Lung (tissue), 12 donors: ENCODE measurements around the gene WDR46. TPM values are rescaled to one million over a fixed set of nuclear protein-coding genes. Genes with fewer than 3 reads are reported as not detected.

Experiments used
- ATAC-seq: fragments of 200-7000 bp; cut with Tn5 transposase; one replicate; pipeline ENCODE4 v1.9.1; 2020; ENCODE audit warnings: moderate number of reproducible peaks; ENCODE audit not compliant: insufficient read depth, low FRiP score
- DNase-seq, 3 donors: peaks; one replicate each; pipeline ENCODE4 v3.0.0-alpha.2; 2013 to 2017
- H3K27ac ChIP-seq, 2 donors: one replicate each; pipeline ENCODE4 v1.5.1; 2013; ENCODE audit warnings: mild to moderate bottlenecking in 2 of 2, moderate library complexity in 2 of 2, control low read depth in 1 of 2, inconsistent platforms in 1 of 2, low read depth in 1 of 2, low read length in 1 of 2
- H3K27me3 ChIP-seq, 3 donors: one replicate each; pipeline ENCODE4 v1.5.1; 2013; ENCODE audit warnings: low read length in 2 of 3; ENCODE audit not compliant: control insufficient read depth in 3 of 3, insufficient read depth in 3 of 3
- H3K36me3 ChIP-seq, 4 donors: one replicate each; pipeline ENCODE4 v1.5.1; 2013; ENCODE audit warnings: low read length in 4 of 4, mild to moderate bottlenecking in 1 of 4, moderate library complexity in 1 of 4; ENCODE audit not compliant: control insufficient read depth in 4 of 4, insufficient read depth in 4 of 4
- H3K4me1 ChIP-seq, 5 donors: one replicate each; pipeline ENCODE4 v1.5.1; 2013; ENCODE audit warnings: low read length in 5 of 5, mild to moderate bottlenecking in 2 of 5, moderate library complexity in 1 of 5; ENCODE audit not compliant: control insufficient read depth in 5 of 5, insufficient read depth in 5 of 5
- H3K4me3 ChIP-seq: one replicate; pipeline ENCODE4 v1.5.1; 2013; ENCODE audit warnings: mild to moderate bottlenecking, control low read depth, moderate library complexity
- H3K9ac ChIP-seq, 2 donors: one replicate each; pipeline ENCODE4 v1.5.1; 2013; ENCODE audit warnings: low read length in 2 of 2, control low read depth in 1 of 2; ENCODE audit not compliant: insufficient read depth in 1 of 2
- H3K9me3 ChIP-seq, 4 donors: one replicate each; pipeline ENCODE4 v1.5.1; 2013; ENCODE audit warnings: low read length in 3 of 4, mild to moderate bottlenecking in 1 of 4, moderate library complexity in 1 of 4; ENCODE audit not compliant: control insufficient read depth in 4 of 4, insufficient read depth in 3 of 4
- CTCF ChIP-seq: IDR thresholded peaks from 2 replicates; pipeline ENCODE4 v1.5.1; 2012; ENCODE audit warnings: mild to moderate bottlenecking; ENCODE audit errors: control extremely low read depth, extremely low read depth
- WGBS, 2 donors: extraction: QIAGEN DNeasy Blood & Tissue Kit; methylation state at CpG; one replicate each; pipeline ENCODE4 v1.1.7; 2013; 5-methylcytosine and 5-hydroxymethylcytosine counted together
- polyA plus RNA-seq, 2 donors: library from polyadenylated mRNA; stranded (reverse); fragments of 200-250 nt; gene quantifications; one replicate each; pipeline ENCODE4 v1.2.1, GENCODE V29; 2013
- total RNA-seq, 2 donors: library from RNA; depleted of rRNA in 1 of 2; stranded (reverse); fragments of >200 nt in 1 of 2; gene quantifications; one replicate each; pipeline ENCODE4 v1.2.1, GENCODE V29; 2014 to 2021
- donor health status: control.
- donor health status: control.
- donor health status: Bipolar disorder and iron deficiency.
- donor health status: healthy.
- donor health status: DM: yes; HTN: yes; CAD: no.

The WDR46 gene
- total and polyA plus RNA-seq, 4 donors: 26.3 to 48.0 (median 47.4) TPM

GRCh38 chr6:33314515-33314942 lies 25.5 kb upstream of the WDR46 start:
- H3K9ac ChIP-seq: peak overlapping the region in 1 of 2 donors; percentile 73
- peaks cover 4 to 32% (median 13%) of the 10 kb centered on the region in 4 donors for H3K36me3 ChIP-seq
- DNase-seq (peak; percentile 79 to 83 (median 81)), ATAC-seq (peak; percentile 15)
- peak overlapping the region; percentile 81 for H3K4me3 ChIP-seq
- H3K4me1 ChIP-seq: peaks cover 8 to 33% (median 16%) of the 10 kb centered on the region in 5 donors
- H3K27ac ChIP-seq: peak overlapping the region; percentile 96 to 97
- 1 to 2% methylated on average over 10 of the region's 10 CpGs for WGBS, 2 donors
- no peaks in the 10 kb centered on the region for H3K27me3 ChIP-seq
- no peaks in the 10 kb centered on the region for H3K9me3 ChIP-seq
- TF ChIP-seq CTCF: no peak

DNA sequence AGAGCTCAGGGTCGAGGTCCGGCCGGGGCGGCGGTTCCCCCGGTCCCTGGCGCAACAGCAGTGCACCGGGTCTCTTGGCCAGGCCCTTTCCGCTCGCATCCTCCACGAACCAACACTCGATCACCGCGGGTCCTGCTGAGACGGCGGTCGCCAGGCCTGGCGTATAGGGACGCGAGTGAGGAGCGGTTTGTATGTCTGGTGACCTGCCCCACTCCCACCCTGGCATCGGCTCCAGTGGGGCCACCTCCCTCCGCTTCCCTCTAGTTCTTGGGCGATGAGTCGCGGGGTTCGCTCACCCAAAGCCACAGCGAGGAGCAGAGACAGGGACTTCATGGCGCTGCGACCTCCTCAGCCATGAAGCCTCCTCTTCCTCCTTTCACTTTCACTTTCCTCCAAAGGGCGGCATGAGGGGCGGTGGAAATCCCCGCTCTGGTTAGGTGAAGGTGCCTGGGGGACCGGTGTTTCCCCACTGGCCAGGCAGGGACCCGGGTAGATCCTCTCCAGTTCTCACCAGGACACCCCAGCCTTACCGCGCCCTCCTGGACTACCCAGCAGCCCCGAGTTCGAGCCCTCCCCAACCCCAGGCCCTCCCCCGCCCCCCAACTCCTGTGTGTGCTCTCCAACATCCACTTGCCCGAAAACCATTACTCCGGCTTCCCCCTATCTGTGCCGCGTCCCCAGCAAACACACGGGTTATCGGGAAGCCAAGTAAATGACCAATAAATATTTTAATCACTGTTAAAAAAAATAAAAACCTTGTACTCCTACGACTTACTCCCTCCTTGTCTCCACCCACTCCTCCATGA lies 24.9 kb upstream of the WDR46 start, which contains the start of gene TAPBP:
TSS of gene TAPBP (minus strand) at position 370 of the 806 bp plus-strand sequence. CDS start at position 333, 37 bp downstream.
- peak within 1 kb of the TSS; percentile 57 to 96 for H3K9ac ChIP-seq
- TF ChIP-seq CTCF: no peak
- H3K27ac ChIP-seq: peak within 1 kb of the TSS; percentile 96 to 97
- no peaks in the 10 kb centered on the region for H3K9me3 ChIP-seq
- H3K4me1 ChIP-seq: peaks cover 8 to 32% (median 16%) of the 10 kb centered on the region in 5 donors
- DNase-seq (peak; percentile 69 to 82 (median 73)), ATAC-seq (peak; percentile 4)
- H3K27me3 ChIP-seq: no peaks in the 10 kb centered on the region
- peaks cover 0 to 26% (median 7%) of the 10 kb centered on the region in 4 donors for H3K36me3 ChIP-seq
- peak within 1 kb of the TSS; percentile 81 for H3K4me3 ChIP-seq
- WGBS, 2 donors: 0 to 1% methylated on average over 47 of the region's 47 CpGs

DNA sequence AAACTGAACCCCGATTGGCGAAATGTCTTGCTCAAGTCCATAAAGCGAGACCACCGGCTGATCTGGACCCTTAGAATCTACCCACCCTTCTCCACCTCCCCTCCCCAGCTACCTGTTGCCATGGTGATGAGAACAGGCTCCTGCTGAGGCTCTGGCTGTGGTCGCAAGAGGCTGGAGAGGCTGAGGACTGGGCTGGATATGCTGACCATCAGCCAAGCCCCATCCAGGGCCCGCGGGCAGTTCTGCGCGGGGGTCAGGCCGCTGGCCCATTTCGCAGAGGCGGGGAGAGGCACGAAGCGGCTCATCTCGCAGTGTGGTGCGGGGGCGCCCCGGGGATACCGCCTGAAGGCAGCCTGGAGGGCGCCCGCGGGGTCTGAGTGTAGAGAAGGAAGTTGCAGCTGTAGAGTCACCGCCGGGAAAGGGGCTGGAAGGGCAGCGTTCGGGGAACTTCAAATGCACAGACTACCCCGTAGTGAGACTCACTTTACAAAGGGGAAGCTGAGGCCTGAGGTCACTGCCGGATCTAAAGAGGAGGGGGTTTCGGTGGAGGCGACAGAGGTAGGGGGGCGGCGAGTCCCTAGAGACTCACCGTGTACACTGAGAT lies 24.2 kb upstream of the WDR46 start:
- H3K4me1 ChIP-seq: peaks cover 8 to 25% (median 14%) of the 10 kb centered on the region in 5 donors

More for the DNA sequence above, 24.2 kb upstream of the WDR46 start:
- peak; percentile 58 to 68 (median 65) for DNase-seq
- H3K27ac ChIP-seq: peak overlapping the region; percentile 96 to 97
- TF ChIP-seq CTCF: no peak
- H3K4me3 ChIP-seq: peak overlapping the region; percentile 81
- no peaks in the 10 kb centered on the region for H3K27me3 ChIP-seq
- H3K9ac ChIP-seq: peak overlapping the region; percentile 57 to 96
- ATAC-seq: peak; percentile 9
- 0% methylated on average over 33 of the region's 33 CpGs for WGBS, 2 donors
- no peaks in the 10 kb centered on the region for H3K9me3 ChIP-seq
- peaks cover 0 to 19% (median 4%) of the 10 kb centered on the region in 4 donors for H3K36me3 ChIP-seq
